ENCODE results near the gene SUGCT.
"Not testable (repeated sequence)": the region's sequence is repeated elsewhere in the genome, so short reads cannot be mapped to it uniquely, and the experiment has no call there.

Gene SUGCT

GRCh38 chr7:40400525-40400924 lies 265.7 kb downstream of the SUGCT start:
- TF ChIP-seq CTCF (conservative IDR thresholded peaks at IDR 0.05), result no peak

DNA sequence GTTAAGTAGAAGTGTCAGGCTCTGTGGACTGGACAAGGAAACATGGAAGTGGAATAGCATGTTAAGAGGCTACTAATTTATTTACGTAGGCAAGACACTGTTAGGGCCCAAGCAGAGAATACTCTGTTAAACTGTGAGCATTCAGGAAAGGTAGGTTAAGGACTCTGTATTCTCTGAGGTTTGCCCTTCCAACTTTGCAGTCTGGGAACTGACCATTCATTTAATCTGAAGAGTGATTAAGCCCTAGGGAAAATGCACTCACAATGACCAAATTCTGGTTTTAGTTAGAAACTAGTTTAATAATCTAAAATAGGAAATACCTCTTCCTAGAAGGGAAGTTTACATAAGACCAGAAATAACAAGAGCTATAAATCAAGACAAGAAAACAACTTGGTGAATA lies 266.6 kb downstream of the SUGCT start:
- no peak for TF ChIP-seq CTCF (conservative IDR thresholded peaks at IDR 0.05)
- no peak overlapping the region for H3K27ac ChIP-seq

More at GRCh38 chr7:40400525-40400924, 265.7 kb downstream of the SUGCT start:
- H3K27ac ChIP-seq, result no peak overlapping the region

DNA sequence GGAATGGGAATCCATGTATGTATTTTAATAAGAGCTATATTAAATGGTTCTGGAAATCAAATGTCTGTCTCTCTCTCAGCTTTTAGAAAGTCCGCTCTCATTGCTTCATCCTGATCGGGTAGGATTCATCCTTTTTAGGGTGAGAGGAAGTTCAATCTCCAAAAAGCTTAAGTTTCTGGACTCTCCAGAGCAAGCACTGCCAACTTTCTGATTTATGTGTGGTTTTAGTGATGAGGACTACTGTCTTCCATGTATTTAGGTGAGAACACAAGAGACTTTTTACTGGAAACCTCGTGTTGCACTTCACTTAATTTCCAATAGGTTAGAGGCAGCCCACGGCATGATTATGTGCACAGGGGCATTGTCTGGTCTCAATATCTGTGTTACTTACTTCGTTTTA lies 267.9 kb downstream of the SUGCT start:
- no peak for TF ChIP-seq CTCF (conservative IDR thresholded peaks at IDR 0.05)
- H3K27ac ChIP-seq, result no peak overlapping the region

DNA sequence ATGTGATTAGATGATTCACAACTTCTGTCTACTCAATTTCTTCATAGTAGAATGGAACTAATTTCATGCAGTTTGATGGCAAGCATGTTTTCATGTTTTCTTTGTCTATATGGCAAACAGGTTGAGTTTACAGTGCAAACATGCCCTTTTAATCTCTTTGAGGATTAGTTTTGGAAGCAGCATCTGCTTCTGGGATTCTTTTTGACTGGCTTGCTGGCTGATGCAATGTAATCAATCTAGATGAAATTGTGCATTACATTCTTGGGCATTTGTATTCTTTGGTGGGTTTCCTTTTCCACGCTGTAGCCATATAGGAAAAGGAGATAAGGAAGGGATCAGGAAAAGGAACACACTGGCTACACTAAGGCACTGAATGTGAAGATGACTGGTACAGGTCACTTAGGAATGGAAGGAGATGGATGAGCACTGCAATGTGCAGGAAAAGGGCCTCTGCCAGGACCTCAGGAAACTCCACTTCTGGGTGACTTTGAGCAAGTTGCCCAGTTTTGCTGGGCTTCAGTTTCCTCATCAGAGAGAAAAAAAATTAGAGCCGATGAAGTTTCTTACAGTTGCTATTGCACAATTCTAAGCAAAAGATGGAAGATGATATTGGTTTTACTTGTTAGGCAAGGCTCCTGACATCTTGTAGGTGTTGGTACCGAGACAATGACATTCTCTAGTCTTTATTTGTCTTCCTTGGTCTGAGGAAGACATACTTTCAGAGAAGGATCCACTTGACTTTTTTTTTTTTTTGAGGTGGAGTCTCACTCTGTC lies 269.1 kb downstream of the SUGCT start:
- no peak overlapping the region for H3K27ac ChIP-seq

GRCh38 chr7:40405991-40406390 lies 271.2 kb downstream of the SUGCT start:
- TF ChIP-seq CTCF (conservative IDR thresholded peaks at IDR 0.05), result no peak
- H3K27ac ChIP-seq, result no peak overlapping the region

More for the DNA sequence above, 269.1 kb downstream of the SUGCT start:
- TF ChIP-seq CTCF (conservative IDR thresholded peaks at IDR 0.05), result no peak

GRCh38 chr7:40412323-40412722 lies 277.5 kb downstream of the SUGCT start:
- no peak for TF ChIP-seq CTCF (conservative IDR thresholded peaks at IDR 0.05)
- H3K27ac ChIP-seq, result no peak overlapping the region

- H3K27ac ChIP-seq, result not testable (repeated sequence)
Measured at GRCh38 chr7:40414704-40415103, 279.9 kb downstream of the SUGCT start.

DNA sequence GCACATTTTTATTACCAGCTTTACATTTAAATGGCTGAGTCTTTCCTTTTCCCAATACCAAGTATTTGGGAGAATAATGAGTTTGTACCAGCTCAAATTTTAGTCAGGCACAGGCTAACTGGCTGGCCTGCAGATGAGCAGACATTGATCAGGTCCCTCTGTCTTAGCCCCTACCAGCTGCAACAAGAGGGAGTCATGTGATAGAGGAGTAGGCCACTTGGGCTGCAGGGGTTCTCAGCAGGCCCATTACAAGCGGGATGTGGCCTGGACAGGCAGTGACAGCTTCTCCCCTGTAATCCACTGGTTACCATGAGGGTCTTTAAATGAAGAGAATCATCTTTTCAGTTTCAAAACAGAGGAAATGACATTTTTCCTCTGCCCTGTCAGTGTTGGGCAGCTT lies 283.6 kb downstream of the SUGCT start:
- no peak overlapping the region for H3K27ac ChIP-seq
- TF ChIP-seq CTCF (conservative IDR thresholded peaks at IDR 0.05), result no peak
